Prostate gland (tissue), 2 donors: ENCODE measurements around the gene PTPDC1.

Experiments used
- CTCF ChIP-seq, 4 experiments: fragments of 200-600 bp in 2 of 4; fragments of 450-650 bp in 2 of 4; sonication (generic) in 2 of 4; IDR thresholded peaks; 1 replicate in 3 of 4; 2 replicates in 1 of 4; pipeline ENCODE4 v1.5.1; 2016 to 2019; ENCODE audit warnings: antibody characterized with exemption in 4 of 4, mild to moderate bottlenecking in 2 of 4, moderate library complexity in 2 of 4
- POLR2A ChIP-seq: fragments of 450-650 bp; IDR thresholded peaks from one replicate; pipeline ENCODE4 v1.6.1; 2016; ENCODE audit warnings: antibody characterized with exemption, mild to moderate bottlenecking
- POLR2AphosphoS5 ChIP-seq: sonication (generic); formaldehyde crosslinking; IDR thresholded peaks from one replicate; pipeline ENCODE4 v1.6.1; 2017; ENCODE audit warnings: antibody characterized with exemption

- no peak for TF ChIP-seq CTCF (IDR thresholded peaks at IDR 0.05)
- no peak for TF ChIP-seq POLR2AphosphoS5
- no peak for TF ChIP-seq POLR2A
Observed at GRCh38 chr9:94120854-94121376, 36.7 kb downstream of the PTPDC1 start.
